ENCODE results near the gene CHRFAM7A. TPM values are rescaled to one million over a fixed set of nuclear protein-coding genes. Genes with fewer than 3 reads are reported as not detected.
A peak's percentile ranks its signal among the peaks of the same experiment; 100 is the strongest.
"Not testable (repeated sequence)": the region's sequence is repeated elsewhere in the genome, so short reads cannot be mapped to it uniquely, and the experiment has no call there.

Gene CHRFAM7A
- 10 to 100 TPM in 1 of 2 donors, under 1 TPM in 1; 0.46 to 16.4 TPM for total RNA-seq

- DNase-seq (ENCODE audit: low spot score); H3K9me3 ChIP-seq; H3K4me1 ChIP-seq (replicated peaks); H3K36me3 ChIP-seq; H3K27me3 ChIP-seq (replicated peaks; ENCODE audit: insufficient read depth); H3K27ac ChIP-seq; intact Hi-C loops (cut with DNase I); H3K4me3 ChIP-seq: not testable (repeated sequence)
- no CpG with 5 or more reads among the region's 74 CpGs for WGBS
Observed at GRCh38 chr15:30392766-30393663, at the start of gene CHRFAM7A. CHRFAM7A (minus strand) TSS chr15:30393540; CDS start chr15:30383351, 10,189 bp downstream.

- H3K27me3 ChIP-seq (replicated peaks; ENCODE audit: insufficient read depth); intact Hi-C loops (cut with DNase I); H3K27ac ChIP-seq; H3K9me3 ChIP-seq; H3K4me3 ChIP-seq; H3K36me3 ChIP-seq; DNase-seq (ENCODE audit: low spot score); H3K4me1 ChIP-seq (replicated peaks): not testable (repeated sequence)
- WGBS = 15% methylated on average over 1 of the region's 3 CpGs
Observed at GRCh38 chr15:30438348-30438747, 45.0 kb upstream of the CHRFAM7A start.

- intact Hi-C loops (cut with DNase I); H3K9me3 ChIP-seq; H3K36me3 ChIP-seq; DNase-seq (ENCODE audit: low spot score); H3K27ac ChIP-seq; H3K27me3 ChIP-seq (replicated peaks; ENCODE audit: insufficient read depth); H3K4me3 ChIP-seq; H3K4me1 ChIP-seq (replicated peaks): not testable (repeated sequence)
- 95% methylated on average over 4 of the region's 5 CpGs for WGBS
Observed at GRCh38 chr15:30435878-30436277, 42.5 kb upstream of the CHRFAM7A start.

DNA sequence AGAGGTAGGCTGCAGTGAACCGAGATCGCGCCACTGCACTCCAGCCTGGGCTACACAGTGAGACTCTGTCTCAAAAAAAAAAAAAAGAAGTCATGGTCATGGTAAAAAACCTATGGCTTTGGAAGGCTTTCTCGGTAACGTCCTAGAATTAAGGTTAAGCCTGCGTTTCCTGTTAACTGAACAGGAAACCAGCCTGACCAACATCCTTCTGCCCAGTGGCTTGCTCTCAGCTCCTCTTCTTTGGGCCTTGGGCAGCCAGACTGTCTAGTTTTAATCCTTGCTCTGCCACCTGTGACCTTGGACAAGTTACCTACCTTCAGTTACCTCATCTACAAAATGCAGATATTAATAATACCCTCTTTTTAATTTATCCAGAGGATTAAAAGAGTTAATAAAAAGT, 27.4 kb upstream of the CHRFAM7A start:
- H3K27ac ChIP-seq; H3K4me1 ChIP-seq (replicated peaks); intact Hi-C loops (cut with DNase I); H3K9me3 ChIP-seq; H3K4me3 ChIP-seq; DNase-seq (ENCODE audit: low spot score); H3K36me3 ChIP-seq; H3K27me3 ChIP-seq (replicated peaks; ENCODE audit: insufficient read depth): not testable (repeated sequence)
- WGBS = 97% methylated on average over 6 of the region's 6 CpGs

- H3K36me3 ChIP-seq; H3K27ac ChIP-seq; H3K9me3 ChIP-seq; DNase-seq (ENCODE audit: low spot score); intact Hi-C loops (cut with DNase I); H3K27me3 ChIP-seq (replicated peaks; ENCODE audit: insufficient read depth); H3K4me3 ChIP-seq; H3K4me1 ChIP-seq (replicated peaks): not testable (repeated sequence)
- no CpG with 5 or more reads among the region's 7 CpGs for WGBS
Observed at GRCh38 chr15:30414160-30414559, 20.8 kb upstream of the CHRFAM7A start, which contains the start of gene GOLGA8R. GOLGA8R (minus strand) TSS chr15:30414260; CDS start chr15:30414162, 98 bp downstream.

DNA sequence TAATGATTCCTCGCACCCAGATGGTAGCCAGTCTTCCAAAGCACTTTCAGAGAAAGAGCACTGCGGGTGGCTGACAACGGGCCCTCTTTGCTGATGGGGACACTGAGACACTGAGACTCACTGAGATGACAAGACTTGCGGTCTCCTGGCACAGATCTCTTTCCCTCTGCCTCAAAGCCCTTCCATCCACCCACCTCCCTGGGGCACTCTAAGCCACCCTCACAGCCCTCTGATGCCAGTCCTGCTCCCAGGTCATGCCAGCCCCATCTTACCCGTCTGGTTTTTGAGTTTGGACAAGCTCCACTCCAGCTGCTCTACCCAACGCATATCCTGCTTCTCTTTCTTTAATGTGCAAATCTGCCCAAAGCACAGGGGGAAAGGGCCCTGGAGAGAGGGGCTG, 14.3 kb upstream of the CHRFAM7A start:
- H3K9me3 ChIP-seq; H3K36me3 ChIP-seq; intact Hi-C loops (cut with DNase I); H3K27me3 ChIP-seq (replicated peaks; ENCODE audit: insufficient read depth); H3K27ac ChIP-seq; H3K4me1 ChIP-seq (replicated peaks); H3K4me3 ChIP-seq: not testable (repeated sequence)
- 87% methylated on average over 5 of the region's 6 CpGs for WGBS
- DNase-seq (ENCODE audit: low spot score) = peak; percentile 2

- not testable (repeated sequence) for H3K27me3 ChIP-seq (replicated peaks; ENCODE audit: insufficient read depth); H3K4me1 ChIP-seq (replicated peaks)
- 0% methylated on average over 2 of the region's 6 CpGs for WGBS
Observed at GRCh38 chr15:30398988-30399387, 5.6 kb upstream of the CHRFAM7A start.

DNA sequence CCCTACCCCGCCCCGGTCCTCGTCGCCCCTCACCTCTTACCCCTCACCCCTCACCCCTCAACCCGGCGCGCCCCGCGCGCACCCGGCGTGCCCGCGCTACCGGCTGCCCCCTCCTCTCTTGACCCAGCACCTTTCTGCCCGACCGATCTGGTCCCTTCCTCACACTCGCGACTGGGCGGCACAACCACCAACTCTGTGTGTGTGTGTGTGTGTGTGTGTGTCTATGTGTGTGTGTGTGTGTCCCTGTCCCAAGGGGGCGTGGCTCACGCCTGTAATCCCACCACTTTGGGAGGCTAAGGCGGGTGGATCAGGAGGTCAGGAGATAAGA, 288 bp upstream of the CHRFAM7A start:
- DNase-seq (ENCODE audit: low spot score); H3K4me3 ChIP-seq; H3K27me3 ChIP-seq (replicated peaks; ENCODE audit: insufficient read depth); intact Hi-C loops (cut with DNase I); H3K36me3 ChIP-seq; H3K4me1 ChIP-seq (replicated peaks); H3K9me3 ChIP-seq; H3K27ac ChIP-seq: not testable (repeated sequence)
- WGBS = no CpG with 5 or more reads among the region's 23 CpGs

More at GRCh38 chr15:30398988-30399387, 5.6 kb upstream of the CHRFAM7A start:
- intact Hi-C loops (cut with DNase I); H3K27ac ChIP-seq; H3K36me3 ChIP-seq; H3K4me3 ChIP-seq; H3K9me3 ChIP-seq: not testable (repeated sequence)
- TF ChIP-seq, protein P1, sequence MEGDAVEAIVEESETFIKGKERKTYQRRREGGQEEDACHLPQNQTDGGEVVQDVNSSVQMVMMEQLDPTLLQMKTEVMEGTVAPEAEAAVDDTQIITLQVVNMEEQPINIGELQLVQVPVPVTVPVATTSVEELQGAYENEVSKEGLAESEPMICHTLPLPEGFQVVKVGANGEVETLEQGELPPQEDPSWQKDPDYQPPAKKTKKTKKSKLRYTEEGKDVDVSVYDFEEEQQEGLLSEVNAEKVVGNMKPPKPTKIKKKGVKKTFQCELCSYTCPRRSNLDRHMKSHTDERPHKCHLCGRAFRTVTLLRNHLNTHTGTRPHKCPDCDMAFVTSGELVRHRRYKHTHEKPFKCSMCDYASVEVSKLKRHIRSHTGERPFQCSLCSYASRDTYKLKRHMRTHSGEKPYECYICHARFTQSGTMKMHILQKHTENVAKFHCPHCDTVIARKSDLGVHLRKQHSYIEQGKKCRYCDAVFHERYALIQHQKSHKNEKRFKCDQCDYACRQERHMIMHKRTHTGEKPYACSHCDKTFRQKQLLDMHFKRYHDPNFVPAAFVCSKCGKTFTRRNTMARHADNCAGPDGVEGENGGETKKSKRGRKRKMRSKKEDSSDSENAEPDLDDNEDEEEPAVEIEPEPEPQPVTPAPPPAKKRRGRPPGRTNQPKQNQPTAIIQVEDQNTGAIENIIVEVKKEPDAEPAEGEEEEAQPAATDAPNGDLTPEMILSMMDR (IDR thresholded peaks at IDR 0.05) = peak in 2 of 4 experiments; percentile 24 to 37
- peak; percentile 53 for DNase-seq (ENCODE audit: low spot score)

GRCh38 chr15:30386318-30386887, 6.9 kb downstream of the CHRFAM7A start:
- H3K27me3 ChIP-seq (replicated peaks; ENCODE audit: insufficient read depth); H3K4me1 ChIP-seq (replicated peaks); H3K4me3 ChIP-seq; H3K27ac ChIP-seq; H3K36me3 ChIP-seq; intact Hi-C loops (cut with DNase I); DNase-seq (ENCODE audit: low spot score); H3K9me3 ChIP-seq: not testable (repeated sequence)
- no CpG with 5 or more reads among the region's 6 CpGs for WGBS

DNA sequence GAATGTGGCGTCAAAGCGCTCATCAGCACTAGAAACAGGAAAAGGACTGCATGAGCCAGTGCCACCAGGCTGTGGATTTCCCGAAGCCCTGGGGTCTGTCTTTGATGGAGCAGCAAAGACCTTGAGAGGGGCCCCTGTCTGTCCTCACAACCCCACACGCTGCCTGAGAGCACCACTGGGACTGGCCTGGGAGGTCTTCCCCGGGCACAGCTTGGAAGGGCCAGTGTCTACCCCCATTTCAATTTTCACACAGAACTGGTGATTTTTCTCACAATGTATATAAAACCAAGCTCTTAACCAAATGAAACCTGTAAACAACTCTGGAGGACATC, 16.3 kb downstream of the CHRFAM7A start:
- DNase-seq (ENCODE audit: low spot score); intact Hi-C loops (cut with DNase I); H3K36me3 ChIP-seq; H3K4me3 ChIP-seq; H3K4me1 ChIP-seq (replicated peaks); H3K27me3 ChIP-seq (replicated peaks; ENCODE audit: insufficient read depth); H3K9me3 ChIP-seq; H3K27ac ChIP-seq: not testable (repeated sequence)
- no CpG with 5 or more reads among the region's 5 CpGs for WGBS

DNA sequence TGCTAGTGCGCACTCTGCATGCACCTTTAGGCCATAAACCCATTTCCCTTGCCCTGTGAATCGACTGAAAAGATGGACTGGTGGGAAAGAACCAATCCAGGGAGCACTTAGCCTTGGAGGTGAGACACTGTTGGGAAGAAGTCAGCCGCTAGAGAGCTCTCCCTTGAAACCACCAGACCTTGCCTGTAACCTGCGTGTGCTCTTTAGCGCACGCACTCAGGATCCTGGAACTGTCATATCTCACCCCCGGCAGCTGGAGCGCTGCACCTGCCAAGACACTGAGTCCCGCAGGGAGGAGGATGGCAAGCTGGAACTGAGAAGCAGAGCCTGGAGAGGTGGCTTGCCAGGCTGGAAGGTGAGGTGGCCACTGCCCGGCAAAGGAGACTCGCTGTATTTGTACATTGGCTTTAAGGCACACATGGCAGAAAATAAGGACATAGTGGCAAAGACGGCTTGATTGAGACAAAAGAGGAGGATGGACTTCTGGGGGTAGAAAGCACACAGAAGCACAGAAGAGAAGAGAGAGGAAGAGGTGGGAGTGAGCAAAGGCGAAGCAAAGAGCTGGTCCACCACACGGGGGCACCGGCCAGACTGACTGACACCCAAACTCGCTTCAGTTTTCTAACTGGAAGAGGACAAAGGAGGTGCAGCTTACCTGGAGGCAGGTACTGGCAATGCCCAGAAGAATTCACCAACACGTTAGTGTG, 16.8 kb downstream of the CHRFAM7A start:
- H3K9me3 ChIP-seq; H3K4me3 ChIP-seq; H3K27ac ChIP-seq; intact Hi-C loops (cut with DNase I); H3K27me3 ChIP-seq (replicated peaks; ENCODE audit: insufficient read depth); DNase-seq (ENCODE audit: low spot score); H3K36me3 ChIP-seq; H3K4me1 ChIP-seq (replicated peaks): not testable (repeated sequence)
- no CpG with 5 or more reads among the region's 17 CpGs for WGBS
